GM19324 (cell line): ENCODE results near the gene GPR119.
"Not testable (repeated sequence)": the region's sequence is repeated elsewhere in the genome, so short reads cannot be mapped to it uniquely, and the experiment has no call there.

Source experiments
- ATAC-seq: cut with Tn5 transposase; IDR thresholded peaks from one replicate; pipeline ENCODE4 v1.9.1; 2021; ENCODE audit warnings: mild to moderate bottlenecking, moderate library complexity; ENCODE audit not compliant: unreplicated experiment, low FRiP score

GPR119 gene

GRCh38 chrX:130340271-130340670 lies 45.2 kb downstream of the GPR119 start:
- ATAC-seq, result no peak

- ATAC-seq, result peak; percentile 90
Observed at GRCh38 chrX:130339408-130340222, 45.9 kb downstream of the GPR119 start, which contains the start of gene SLC25A14. TSS of gene SLC25A14 (plus strand) at chrX:130339919. CDS start at chrX:130340279, 360 bp downstream.

GRCh38 chrX:130338869-130339268 lies 46.6 kb downstream of the GPR119 start:
- ATAC-seq, result not testable (repeated sequence)

- ATAC-seq, result no peak
Observed at GRCh38 chrX:130336531-130336930, 48.9 kb downstream of the GPR119 start.
